Dermis microvascular lymphatic vessel endothelial cell (primary cell): ENCODE results near the gene IL4. TPM values are rescaled to one million over a fixed set of nuclear protein-coding genes. Genes with fewer than 3 reads are reported as not detected.

Experiments
- DNase-seq, 2 donors: peaks; one replicate each; pipeline versions ENCODE4 v3.0.0 to v3.0.0-alpha.2; 2010; ENCODE audit warnings: low read depth in 2 of 2
- total RNA-seq: library from RNA; depleted of rRNA; stranded (reverse); fragments of >200 nt; gene quantifications from 2 replicates; pipeline ENCODE4 v1.2.1, GENCODE V29; 2014

The IL4 gene
- total RNA-seq, 1 donor from 2014 or later: not detected

- DNase-seq: no peak
Measured at GRCh38 chr5:132658381-132659302, 15.1 kb upstream of the IL4 start.

GRCh38 chr5:132659598-132660493, 13.9 kb upstream of the IL4 start:
- DNase-seq: no peak

GRCh38 chr5:132661231-132662003, 12.4 kb upstream of the IL4 start:
- no peak for DNase-seq

GRCh38 chr5:132662004-132662401, 11.8 kb upstream of the IL4 start:
- DNase-seq: no peak

- no peak for DNase-seq
Measured at GRCh38 chr5:132662925-132663770, 10.6 kb upstream of the IL4 start.

GRCh38 chr5:132663771-132664695, 9.8 kb upstream of the IL4 start:
- DNase-seq: no peak

GRCh38 chr5:132664696-132665209, 9.0 kb upstream of the IL4 start:
- no peak for DNase-seq

GRCh38 chr5:132665574-132666080, 8.2 kb upstream of the IL4 start:
- DNase-seq: no peak

GRCh38 chr5:132666310-132667123, 7.3 kb upstream of the IL4 start:
- DNase-seq: no peak

- DNase-seq: no peak
Measured at GRCh38 chr5:132667309-132667708, 6.5 kb upstream of the IL4 start.

- DNase-seq: no peak
Measured at GRCh38 chr5:132667761-132668705, 5.8 kb upstream of the IL4 start.

GRCh38 chr5:132668706-132669454, 4.9 kb upstream of the IL4 start:
- no peak for DNase-seq

GRCh38 chr5:132669455-132669820, 4.4 kb upstream of the IL4 start:
- DNase-seq: no peak

GRCh38 chr5:132669966-132670882, 3.6 kb upstream of the IL4 start:
- no peak for DNase-seq

GRCh38 chr5:132671000-132671399, 2.8 kb upstream of the IL4 start:
- no peak for DNase-seq
